Mammary epithelial cell (primary cell): ENCODE data around the gene CISH.

Experiments used
- CTCF ChIP-seq, 2 donors: IDR thresholded peaks in 1 of 2; conservative IDR thresholded peaks in 1 of 2; 2 replicates each; pipeline ENCODE4 v1.5.1; 2011 to 2012; ENCODE audit warnings: inconsistent platforms in 2 of 2, low read length in 2 of 2, mild to moderate bottlenecking in 2 of 2, control low read depth in 1 of 2, low read depth in 1 of 2; ENCODE audit not compliant: insufficient read depth in 1 of 2; ENCODE audit errors: extremely low read depth in 1 of 2
- EZH2 ChIP-seq: IDR thresholded peaks from 2 replicates; pipeline ENCODE4 v1.6.1; 2012; ENCODE audit warnings: low read length, inconsistent platforms, borderline replicate concordance

- TF ChIP-seq CTCF (conservative IDR thresholded peaks at IDR 0.05 in 1 of 2, IDR thresholded peaks at IDR 0.05 in 1 of 2; ENCODE audit: extremely low read depth in 1 of 2, insufficient read depth in 1 of 2, low read depth in 1 of 2, low read length in 2 of 2) (no peak), EZH2 (no peak)
Measured at GRCh38 chr3:50609763-50610085, 1.9 kb downstream of the CISH start.
